Measurements from ENCODE around the gene CLN3.

The CLN3 gene

GRCh38 chr16:28499854-28500253, 8.0 kb upstream of the CLN3 start:
- no peak for ATAC-seq
- TF ChIP-seq ARNTL (CRISPR knock-in tag; IDR thresholded peaks at IDR 0.05; ENCODE audit: borderline replicate concordance, low read depth) = no peak
- TF ChIP-seq, protein P1, sequence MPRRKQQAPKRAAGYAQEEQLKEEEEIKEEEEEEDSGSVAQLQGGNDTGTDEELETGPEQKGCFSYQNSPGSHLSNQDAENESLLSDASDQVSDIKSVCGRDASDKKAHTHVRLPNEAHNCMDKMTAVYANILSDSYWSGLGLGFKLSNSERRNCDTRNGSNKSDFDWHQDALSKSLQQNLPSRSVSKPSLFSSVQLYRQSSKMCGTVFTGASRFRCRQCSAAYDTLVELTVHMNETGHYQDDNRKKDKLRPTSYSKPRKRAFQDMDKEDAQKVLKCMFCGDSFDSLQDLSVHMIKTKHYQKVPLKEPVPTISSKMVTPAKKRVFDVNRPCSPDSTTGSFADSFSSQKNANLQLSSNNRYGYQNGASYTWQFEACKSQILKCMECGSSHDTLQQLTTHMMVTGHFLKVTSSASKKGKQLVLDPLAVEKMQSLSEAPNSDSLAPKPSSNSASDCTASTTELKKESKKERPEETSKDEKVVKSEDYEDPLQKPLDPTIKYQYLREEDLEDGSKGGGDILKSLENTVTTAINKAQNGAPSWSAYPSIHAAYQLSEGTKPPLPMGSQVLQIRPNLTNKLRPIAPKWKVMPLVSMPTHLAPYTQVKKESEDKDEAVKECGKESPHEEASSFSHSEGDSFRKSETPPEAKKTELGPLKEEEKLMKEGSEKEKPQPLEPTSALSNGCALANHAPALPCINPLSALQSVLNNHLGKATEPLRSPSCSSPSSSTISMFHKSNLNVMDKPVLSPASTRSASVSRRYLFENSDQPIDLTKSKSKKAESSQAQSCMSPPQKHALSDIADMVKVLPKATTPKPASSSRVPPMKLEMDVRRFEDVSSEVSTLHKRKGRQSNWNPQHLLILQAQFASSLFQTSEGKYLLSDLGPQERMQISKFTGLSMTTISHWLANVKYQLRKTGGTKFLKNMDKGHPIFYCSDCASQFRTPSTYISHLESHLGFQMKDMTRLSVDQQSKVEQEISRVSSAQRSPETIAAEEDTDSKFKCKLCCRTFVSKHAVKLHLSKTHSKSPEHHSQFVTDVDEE (CRISPR knock-in tag; IDR thresholded peaks at IDR 0.05) = no peak
- TF ChIP-seq, protein P2, sequence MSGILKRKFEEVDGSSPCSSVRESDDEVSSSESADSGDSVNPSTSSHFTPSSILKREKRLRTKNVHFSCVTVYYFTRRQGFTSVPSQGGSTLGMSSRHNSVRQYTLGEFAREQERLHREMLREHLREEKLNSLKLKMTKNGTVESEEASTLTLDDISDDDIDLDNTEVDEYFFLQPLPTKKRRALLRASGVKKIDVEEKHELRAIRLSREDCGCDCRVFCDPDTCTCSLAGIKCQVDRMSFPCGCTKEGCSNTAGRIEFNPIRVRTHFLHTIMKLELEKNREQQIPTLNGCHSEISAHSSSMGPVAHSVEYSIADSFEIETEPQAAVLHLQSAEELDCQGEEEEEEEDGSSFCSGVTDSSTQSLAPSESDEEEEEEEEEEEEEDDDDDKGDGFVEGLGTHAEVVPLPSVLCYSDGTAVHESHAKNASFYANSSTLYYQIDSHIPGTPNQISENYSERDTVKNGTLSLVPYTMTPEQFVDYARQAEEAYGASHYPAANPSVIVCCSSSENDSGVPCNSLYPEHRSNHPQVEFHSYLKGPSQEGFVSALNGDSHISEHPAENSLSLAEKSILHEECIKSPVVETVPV (CRISPR knock-in tag; IDR thresholded peaks at IDR 0.05) = no peak
- TF ChIP-seq CSDC2 (CRISPR knock-in tag; IDR thresholded peaks at IDR 0.05) = no peak
- no peak for TF ChIP-seq PPARA (CRISPR knock-in tag; IDR thresholded peaks at IDR 0.05; ENCODE audit: borderline replicate concordance)
- no peak for TF ChIP-seq ZC3H10 (CRISPR knock-in tag; IDR thresholded peaks at IDR 0.05)
- no peak for TF ChIP-seq GLIS3 (CRISPR knock-in tag; IDR thresholded peaks at IDR 0.05)
- TF ChIP-seq ZFP3 (CRISPR knock-in tag; IDR thresholded peaks at IDR 0.05) = no peak
- TF ChIP-seq, protein P3, sequence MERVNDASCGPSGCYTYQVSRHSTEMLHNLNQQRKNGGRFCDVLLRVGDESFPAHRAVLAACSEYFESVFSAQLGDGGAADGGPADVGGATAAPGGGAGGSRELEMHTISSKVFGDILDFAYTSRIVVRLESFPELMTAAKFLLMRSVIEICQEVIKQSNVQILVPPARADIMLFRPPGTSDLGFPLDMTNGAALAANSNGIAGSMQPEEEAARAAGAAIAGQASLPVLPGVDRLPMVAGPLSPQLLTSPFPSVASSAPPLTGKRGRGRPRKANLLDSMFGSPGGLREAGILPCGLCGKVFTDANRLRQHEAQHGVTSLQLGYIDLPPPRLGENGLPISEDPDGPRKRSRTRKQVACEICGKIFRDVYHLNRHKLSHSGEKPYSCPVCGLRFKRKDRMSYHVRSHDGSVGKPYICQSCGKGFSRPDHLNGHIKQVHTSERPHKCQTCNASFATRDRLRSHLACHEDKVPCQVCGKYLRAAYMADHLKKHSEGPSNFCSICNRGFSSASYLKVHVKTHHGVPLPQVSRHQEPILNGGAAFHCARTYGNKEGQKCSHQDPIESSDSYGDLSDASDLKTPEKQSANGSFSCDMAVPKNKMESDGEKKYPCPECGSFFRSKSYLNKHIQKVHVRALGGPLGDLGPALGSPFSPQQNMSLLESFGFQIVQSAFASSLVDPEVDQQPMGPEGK (CRISPR knock-in tag; IDR thresholded peaks at IDR 0.05; ENCODE audit: borderline replicate concordance) = no peak
- no peak for TF ChIP-seq TCF4 (CRISPR knock-in tag; IDR thresholded peaks at IDR 0.05; ENCODE audit: borderline replicate concordance)

- no peak for ATAC-seq
- TF ChIP-seq CSDC2 (CRISPR knock-in tag; IDR thresholded peaks at IDR 0.05) = no peak
- TF ChIP-seq ARNTL (CRISPR knock-in tag; IDR thresholded peaks at IDR 0.05; ENCODE audit: borderline replicate concordance, low read depth) = no peak
- TF ChIP-seq, protein P2 (CRISPR knock-in tag; IDR thresholded peaks at IDR 0.05) = no peak
Measured at GRCh38 chr16:28498666-28499381, 7.0 kb upstream of the CLN3 start.

GRCh38 chr16:28497861-28498599, 6.2 kb upstream of the CLN3 start:
- no peak; the same call in 2 of the 3 replicates for ATAC-seq
- no peak for TF ChIP-seq BACH2 (CRISPR knock-in tag; IDR thresholded peaks at IDR 0.05; ENCODE audit: borderline replicate concordance)
- TF ChIP-seq POU6F1 (CRISPR knock-in tag; IDR thresholded peaks at IDR 0.05; ENCODE audit: borderline replicate concordance, low read depth) = no peak
- TF ChIP-seq TOX (CRISPR knock-in tag; IDR thresholded peaks at IDR 0.05; ENCODE audit: borderline replicate concordance) = no peak
- no peak for TF ChIP-seq ISL1 (CRISPR knock-in tag; IDR thresholded peaks at IDR 0.05)
- no peak for TF ChIP-seq CSDC2 (CRISPR knock-in tag; IDR thresholded peaks at IDR 0.05)
- TF ChIP-seq, protein P1 (CRISPR knock-in tag; IDR thresholded peaks at IDR 0.05) = no peak
- no peak for TF ChIP-seq OSR1 (CRISPR knock-in tag; IDR thresholded peaks at IDR 0.05)
